Measurements from ENCODE around the gene KBTBD12.

DNA sequence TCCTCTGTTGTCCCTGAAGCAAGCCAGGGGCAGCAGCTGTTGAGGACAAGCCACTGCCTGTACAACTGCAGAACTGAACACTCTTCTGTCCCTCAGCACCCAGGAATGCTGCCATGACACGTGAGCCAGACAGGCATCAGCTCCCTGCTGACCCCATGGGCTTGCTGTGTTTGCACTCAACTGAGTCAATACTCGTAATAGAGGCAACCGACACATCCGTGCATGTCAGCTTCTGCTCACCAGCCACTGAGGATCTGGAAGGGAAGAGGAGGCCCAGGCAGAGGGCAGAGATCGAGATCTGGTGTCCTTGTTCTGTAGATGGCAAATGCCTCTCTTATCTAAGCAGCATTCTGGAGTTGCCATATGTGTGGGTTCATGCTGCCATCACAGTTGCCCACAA lies 82.9 kb downstream of the KBTBD12 start:
- TF ChIP-seq CTCF (IDR thresholded peaks at IDR 0.05) (no peak), EZH2 (IDR thresholded peaks at IDR 0.05) (no peak)
